Erythroblast (primary cell): Measurements from ENCODE around the gene NYAP2.

ENCODE experiments used
- GATA1 ChIP-seq: IDR thresholded peaks from 2 replicates; pipeline ENCODE4 v1.6.1; 2011; ENCODE audit warnings: low read depth, mild to moderate bottlenecking, control low read depth, low read length, moderate library complexity
- POLR2A ChIP-seq: IDR thresholded peaks from 2 replicates; pipeline ENCODE4 v1.6.1; 2011; ENCODE audit warnings: mild to moderate bottlenecking, low read length

DNA sequence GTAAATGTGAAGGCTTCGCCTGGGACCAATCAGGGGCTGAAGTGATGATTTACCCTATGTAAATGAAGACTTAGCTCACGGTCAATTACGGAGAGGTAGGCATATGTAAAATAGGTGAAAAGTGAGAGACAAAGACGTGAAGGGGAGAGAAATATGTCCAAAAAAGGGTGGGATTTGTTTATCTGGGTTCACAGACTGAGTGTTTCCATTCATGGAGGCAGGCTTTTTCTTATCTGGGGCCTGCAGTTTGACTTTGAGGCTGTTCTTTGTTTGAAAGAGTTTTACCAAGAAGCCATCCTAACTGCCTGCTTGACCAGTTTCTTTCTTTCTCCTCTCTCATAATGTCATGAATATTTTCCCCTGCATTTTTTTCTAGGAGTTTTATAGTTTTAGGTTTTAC lies 202.7 kb downstream of the NYAP2 start:
- no peak for TF ChIP-seq POLR2A
- TF ChIP-seq GATA1 = no peak
